ENCODE measurements around the gene AR. TPM values are rescaled to one million over a fixed set of nuclear protein-coding genes. Genes with fewer than 3 reads are reported as not detected.

Gene AR
- total RNA-seq, 1 donor from 2014 or later = 6.7 TPM

GRCh38 chrX:67574696-67575095 lies 30.9 kb downstream of the AR start:
- Histone ChIP-seq H3K9me3 (ENCODE audit: low read depth) (no peaks in the 10 kb centered on the region), H3K4me1 (no peaks in the 10 kb centered on the region), H3K27me3 (no peaks in the 10 kb centered on the region), H3K4me3 (no peak overlapping the region), H3K4me2 (no peak overlapping the region), H3K9ac (no peak overlapping the region), H4K20me1 (ENCODE audit: low read depth) (peaks cover 3% of the 10 kb centered on the region), H3K36me3 (no peaks in the 10 kb centered on the region), H3K27ac (no peak overlapping the region), H3K79me2 (ENCODE audit: low read depth) (no peaks in the 10 kb centered on the region), H3F3A (ENCODE audit: low read depth) (no peaks in the 10 kb centered on the region), H2AFZ (replicated peaks) (no peak overlapping the region)
- H3K36me3 Mint-ChIP-seq = no peaks in the 10 kb centered on the region
- H3K27me3 Mint-ChIP-seq (ENCODE audit: insufficient read depth, low read depth) = peaks cover 2% of the 10 kb centered on the region
- H3K9me3 Mint-ChIP-seq = no peaks in the 10 kb centered on the region
- TF ChIP-seq EZH2 (IDR thresholded peaks at IDR 0.05) (no peak), EZH2phosphoT487 (IDR thresholded peaks at IDR 0.05) (no peak)
- TF ChIP-seq, protein P1, sequence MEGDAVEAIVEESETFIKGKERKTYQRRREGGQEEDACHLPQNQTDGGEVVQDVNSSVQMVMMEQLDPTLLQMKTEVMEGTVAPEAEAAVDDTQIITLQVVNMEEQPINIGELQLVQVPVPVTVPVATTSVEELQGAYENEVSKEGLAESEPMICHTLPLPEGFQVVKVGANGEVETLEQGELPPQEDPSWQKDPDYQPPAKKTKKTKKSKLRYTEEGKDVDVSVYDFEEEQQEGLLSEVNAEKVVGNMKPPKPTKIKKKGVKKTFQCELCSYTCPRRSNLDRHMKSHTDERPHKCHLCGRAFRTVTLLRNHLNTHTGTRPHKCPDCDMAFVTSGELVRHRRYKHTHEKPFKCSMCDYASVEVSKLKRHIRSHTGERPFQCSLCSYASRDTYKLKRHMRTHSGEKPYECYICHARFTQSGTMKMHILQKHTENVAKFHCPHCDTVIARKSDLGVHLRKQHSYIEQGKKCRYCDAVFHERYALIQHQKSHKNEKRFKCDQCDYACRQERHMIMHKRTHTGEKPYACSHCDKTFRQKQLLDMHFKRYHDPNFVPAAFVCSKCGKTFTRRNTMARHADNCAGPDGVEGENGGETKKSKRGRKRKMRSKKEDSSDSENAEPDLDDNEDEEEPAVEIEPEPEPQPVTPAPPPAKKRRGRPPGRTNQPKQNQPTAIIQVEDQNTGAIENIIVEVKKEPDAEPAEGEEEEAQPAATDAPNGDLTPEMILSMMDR (IDR thresholded peaks at IDR 0.05) = no peak
- DNase-seq (ENCODE audit: low spot score) = no peak
- no peak overlapping the region for H3K27ac Mint-ChIP-seq
- peaks cover 2% of the 10 kb centered on the region for H3K4me1 Mint-ChIP-seq
- H3K4me3 Mint-ChIP-seq = no peak overlapping the region

GRCh38 chrX:67582436-67582835 lies 38.6 kb downstream of the AR start:
- H2AFZ ChIP-seq (replicated peaks) = no peak overlapping the region
- no peaks in the 10 kb centered on the region for H3F3A ChIP-seq (ENCODE audit: low read depth)
- H3K36me3 Mint-ChIP-seq = no peaks in the 10 kb centered on the region
- no peak overlapping the region for H3K9ac ChIP-seq
- no peaks in the 10 kb centered on the region for H3K79me2 ChIP-seq (ENCODE audit: low read depth)
- H3K27me3 Mint-ChIP-seq (ENCODE audit: insufficient read depth, low read depth) = no peaks in the 10 kb centered on the region
- H3K4me1 Mint-ChIP-seq = peaks cover 6% of the 10 kb centered on the region
- no peak for DNase-seq (ENCODE audit: low spot score)
- no peak overlapping the region for H3K4me3 Mint-ChIP-seq
- H3K4me1 ChIP-seq = no peaks in the 10 kb centered on the region
- H3K27ac ChIP-seq = no peak overlapping the region
- no peaks in the 10 kb centered on the region for H3K36me3 ChIP-seq
- H3K27ac Mint-ChIP-seq = no peak overlapping the region
- no peaks in the 10 kb centered on the region for H3K9me3 Mint-ChIP-seq
- no peak for TF ChIP-seq EZH2phosphoT487 (IDR thresholded peaks at IDR 0.05)
- TF ChIP-seq, protein P1 (IDR thresholded peaks at IDR 0.05) = no peak
- TF ChIP-seq EZH2 (IDR thresholded peaks at IDR 0.05) = no peak
- no peaks in the 10 kb centered on the region for H4K20me1 ChIP-seq (ENCODE audit: low read depth)
- no peaks in the 10 kb centered on the region for H3K27me3 ChIP-seq
- H3K4me2 ChIP-seq = no peak overlapping the region
- no peak overlapping the region for H3K4me3 ChIP-seq
- peaks cover 3% of the 10 kb centered on the region for H3K9me3 ChIP-seq (ENCODE audit: low read depth)

- peaks cover 6% of the 10 kb centered on the region for H3K4me1 Mint-ChIP-seq
- peaks cover 3% of the 10 kb centered on the region for H3K9me3 ChIP-seq (ENCODE audit: low read depth)
- H4K20me1 ChIP-seq (ENCODE audit: low read depth) = no peaks in the 10 kb centered on the region
- H3K4me1 ChIP-seq = no peaks in the 10 kb centered on the region
- H3K27ac Mint-ChIP-seq = no peak overlapping the region
- no peak overlapping the region for H3K9ac ChIP-seq
- H3K27me3 Mint-ChIP-seq (ENCODE audit: insufficient read depth, low read depth) = no peaks in the 10 kb centered on the region
- H2AFZ ChIP-seq (replicated peaks) = no peak overlapping the region
- DNase-seq (ENCODE audit: low spot score) = no peak
- H3K36me3 ChIP-seq = no peaks in the 10 kb centered on the region
- H3K27me3 ChIP-seq = no peaks in the 10 kb centered on the region
- H3K9me3 Mint-ChIP-seq = no peaks in the 10 kb centered on the region
- no peaks in the 10 kb centered on the region for H3K79me2 ChIP-seq (ENCODE audit: low read depth)
- TF ChIP-seq, protein P1 (IDR thresholded peaks at IDR 0.05) = no peak
- TF ChIP-seq EZH2phosphoT487 (IDR thresholded peaks at IDR 0.05) (no peak), EZH2 (IDR thresholded peaks at IDR 0.05) (no peak)
- no peaks in the 10 kb centered on the region for H3F3A ChIP-seq (ENCODE audit: low read depth)
- no peak overlapping the region for H3K4me3 Mint-ChIP-seq
- H3K36me3 Mint-ChIP-seq = no peaks in the 10 kb centered on the region
- H3K27ac ChIP-seq = no peak overlapping the region
- H3K4me3 ChIP-seq = no peak overlapping the region
- H3K4me2 ChIP-seq = no peak overlapping the region
These were observed 39.4 kb downstream of the AR start for GRCh38 chrX:67583171-67583570.

Measured in neural progenitor cell (in vitro differentiated cells).